ENCODE results near the gene PDE9A. TPM values are rescaled to one million over a fixed set of nuclear protein-coding genes. Genes with fewer than 3 reads are reported as not detected.
"Not testable (repeated sequence)": the region's sequence is repeated elsewhere in the genome, so short reads cannot be mapped to it uniquely, and the experiment has no call there.

The PDE9A gene
- total RNA-seq, 4 donors from 2014 or later, result 29.2 to 68.4 (median 40.4) TPM

GRCh38 chr21:42708107-42708506 is 54.7 kb downstream of the PDE9A start:
- peaks cover 0 to 24% (median 11%) of the 10 kb centered on the region in 4 donors for H3K36me3 ChIP-seq
- H3K9me3 ChIP-seq, result no peaks in the 10 kb centered on the region
- H3K4me1 ChIP-seq, result no peaks in the 10 kb centered on the region
- H3K4me3 ChIP-seq, result no peak overlapping the region
- no peak for TF ChIP-seq EP300 (IDR thresholded peaks at IDR 0.05)
- no peak for TF ChIP-seq POLR2AphosphoS5 (IDR thresholded peaks at IDR 0.05)
- TF ChIP-seq, protein P1, sequence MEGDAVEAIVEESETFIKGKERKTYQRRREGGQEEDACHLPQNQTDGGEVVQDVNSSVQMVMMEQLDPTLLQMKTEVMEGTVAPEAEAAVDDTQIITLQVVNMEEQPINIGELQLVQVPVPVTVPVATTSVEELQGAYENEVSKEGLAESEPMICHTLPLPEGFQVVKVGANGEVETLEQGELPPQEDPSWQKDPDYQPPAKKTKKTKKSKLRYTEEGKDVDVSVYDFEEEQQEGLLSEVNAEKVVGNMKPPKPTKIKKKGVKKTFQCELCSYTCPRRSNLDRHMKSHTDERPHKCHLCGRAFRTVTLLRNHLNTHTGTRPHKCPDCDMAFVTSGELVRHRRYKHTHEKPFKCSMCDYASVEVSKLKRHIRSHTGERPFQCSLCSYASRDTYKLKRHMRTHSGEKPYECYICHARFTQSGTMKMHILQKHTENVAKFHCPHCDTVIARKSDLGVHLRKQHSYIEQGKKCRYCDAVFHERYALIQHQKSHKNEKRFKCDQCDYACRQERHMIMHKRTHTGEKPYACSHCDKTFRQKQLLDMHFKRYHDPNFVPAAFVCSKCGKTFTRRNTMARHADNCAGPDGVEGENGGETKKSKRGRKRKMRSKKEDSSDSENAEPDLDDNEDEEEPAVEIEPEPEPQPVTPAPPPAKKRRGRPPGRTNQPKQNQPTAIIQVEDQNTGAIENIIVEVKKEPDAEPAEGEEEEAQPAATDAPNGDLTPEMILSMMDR (IDR thresholded peaks at IDR 0.05), result no peak
- no peak for TF ChIP-seq POLR2A (IDR thresholded peaks at IDR 0.05; ENCODE audit: low read depth)
- no peaks in the 10 kb centered on the region for H3K27me3 ChIP-seq
- H3K27ac ChIP-seq (replicated peaks in 1 of 4), result no peak overlapping the region
- intact Hi-C loops (cut with DNase I), result no loop called here
- 86% methylated on average over 7 of the region's 7 CpGs for WGBS
- no peak for DNase-seq (ENCODE audit: extremely low spot score)

- DNase-seq (ENCODE audit: extremely low spot score); H3K27ac ChIP-seq (replicated peaks in 1 of 4); intact Hi-C loops (cut with DNase I): not testable (repeated sequence)
Measured at GRCh38 chr21:42708916-42709315, 55.5 kb downstream of the PDE9A start.

DNA sequence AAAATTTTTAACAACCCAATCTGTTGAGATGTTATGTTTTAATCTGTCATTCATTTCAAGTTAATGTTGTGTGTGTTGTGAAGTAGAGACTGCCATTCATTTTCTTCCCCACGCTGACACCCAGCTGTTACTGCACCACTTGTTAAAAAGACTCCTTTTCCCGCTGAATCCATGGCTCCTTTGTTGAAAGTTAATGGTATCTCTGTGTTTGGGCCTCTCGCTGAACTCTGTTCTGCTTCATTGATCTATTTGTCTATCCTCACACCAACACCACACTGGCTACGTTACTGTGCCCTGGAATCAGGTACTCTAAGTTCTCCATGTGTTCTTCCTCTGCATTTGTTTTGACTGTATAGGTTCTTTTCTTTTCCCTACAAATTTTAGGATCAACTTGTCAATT is 58.2 kb downstream of the PDE9A start:
- WGBS, result 89% methylated on average over 4 of the region's 4 CpGs
- Histone ChIP-seq H3K9me3 (no peaks in the 10 kb centered on the region), H3K27ac (replicated peaks in 1 of 4) (no peak overlapping the region), H3K36me3 (peaks cover 0 to 5% (median under 1%) of the 10 kb centered on the region in 4 donors), H3K4me3 (no peak overlapping the region), H3K27me3 (no peaks in the 10 kb centered on the region), H3K4me1 (no peaks in the 10 kb centered on the region)
- no peak for TF ChIP-seq POLR2A (IDR thresholded peaks at IDR 0.05; ENCODE audit: low read depth)
- TF ChIP-seq EP300 (IDR thresholded peaks at IDR 0.05), result no peak
- TF ChIP-seq POLR2AphosphoS5 (IDR thresholded peaks at IDR 0.05), result no peak
- TF ChIP-seq, protein P1 (IDR thresholded peaks at IDR 0.05), result no peak
- intact Hi-C loops (cut with DNase I), result no loop called here
- no peak for DNase-seq (ENCODE audit: extremely low spot score)

More at GRCh38 chr21:42708916-42709315, 55.5 kb downstream of the PDE9A start:
- WGBS, result 92% methylated on average over 1 of the region's 1 CpG
- H3K4me3 ChIP-seq, H3K27me3 ChIP-seq, H3K4me1 ChIP-seq, H3K9me3 ChIP-seq: not testable (repeated sequence)
- H3K36me3 ChIP-seq, result peaks cover 0 to 16% (median 7%) of the 10 kb centered on the region in 4 donors

GRCh38 chr21:42715427-42715826 is 62.0 kb downstream of the PDE9A start:
- H3K27me3 ChIP-seq; H3K4me1 ChIP-seq; H3K36me3 ChIP-seq; DNase-seq (ENCODE audit: extremely low spot score); intact Hi-C loops (cut with DNase I); H3K27ac ChIP-seq (replicated peaks in 1 of 4); H3K4me3 ChIP-seq; H3K9me3 ChIP-seq: not testable (repeated sequence)
- 96% methylated on average over 7 of the region's 7 CpGs for WGBS

- 95% methylated on average over 3 of the region's 3 CpGs for WGBS
- H3K36me3 ChIP-seq, result no peaks in the 10 kb centered on the region
- TF ChIP-seq, protein P1 (IDR thresholded peaks at IDR 0.05), result no peak
- no peak for TF ChIP-seq POLR2AphosphoS5 (IDR thresholded peaks at IDR 0.05)
- TF ChIP-seq POLR2A (IDR thresholded peaks at IDR 0.05; ENCODE audit: low read depth), result no peak
- TF ChIP-seq EP300 (IDR thresholded peaks at IDR 0.05), result no peak
- H3K27ac ChIP-seq (replicated peaks in 1 of 4), result no peak overlapping the region
- no peaks in the 10 kb centered on the region for H3K9me3 ChIP-seq
- DNase-seq (ENCODE audit: extremely low spot score), result no peak
- peaks cover 5 to 7% (median 6%) of the 10 kb centered on the region in 4 donors for H3K4me1 ChIP-seq
- H3K27me3 ChIP-seq, result no peaks in the 10 kb centered on the region
- intact Hi-C loops (cut with DNase I), result no loop called here
- H3K4me3 ChIP-seq, result no peak overlapping the region
Measured at GRCh38 chr21:42716074-42716473, 62.7 kb downstream of the PDE9A start.

GRCh38 chr21:42720484-42720883 is 67.1 kb downstream of the PDE9A start:
- WGBS, result 88% methylated on average over 12 of the region's 12 CpGs

More at GRCh38 chr21:42720484-42720883, 67.1 kb downstream of the PDE9A start:
- H3K4me3 ChIP-seq; H3K36me3 ChIP-seq; H3K27ac ChIP-seq (replicated peaks in 1 of 4); H3K27me3 ChIP-seq; H3K9me3 ChIP-seq; DNase-seq (ENCODE audit: extremely low spot score); intact Hi-C loops (cut with DNase I): not testable (repeated sequence)
- H3K4me1 ChIP-seq, result peaks cover 30 to 37% (median 34%) of the 10 kb centered on the region in 4 donors

Data from esophagus muscularis mucosa (tissue), 4 donors.